ENCODE results near the gene LMCD1. TPM values are rescaled to one million over a fixed set of nuclear protein-coding genes. Genes with fewer than 3 reads are reported as not detected.

LMCD1 gene
- polyA plus RNA-seq, 2 of the 4 experiments (the other 2 are of a cell fraction): 64.3 to 85.4 TPM

GRCh38 chr3:8622873-8623691 is 121.5 kb downstream of the LMCD1 start:
- CTCF ChIA-PET: interaction anchor here (0.6 to 5.3 kb wide), 30 partner anchors 9 to 298 kb away, joined by 3 to 65 read pairs (median 4); partner anchors contain the start of gene LMCD1
- no peak for TF ChIP-seq EHF (CRISPR knock-in tag; IDR thresholded peaks at IDR 0.05)
- peak; percentile 94 to 96 for TF ChIP-seq RAD21 (conservative IDR thresholded peaks at IDR 0.05 in 1 of 2, IDR thresholded peaks at IDR 0.05 in 1 of 2)
- peak; percentile 95 for TF ChIP-seq SMC3 (IDR thresholded peaks at IDR 0.05)
- TF ChIP-seq GATA3 (IDR thresholded peaks at IDR 0.05; ENCODE audit: borderline replicate concordance): no peak
- peak; percentile 94 for TF ChIP-seq CTCF (IDR thresholded peaks at IDR 0.05)
- POLR2A ChIA-PET: interaction anchor here (1.5 kb wide), 1 partner anchor 179 kb away, joined by 5 read pairs; no protein-coding TSS in a partner anchor
- Histone ChIP-seq H3K4me2 (no peak overlapping the region), H3K4me1 (peaks cover 18% of the 10 kb centered on the region), H3K4me3 (no peak overlapping the region), H3K9me3 (no peaks in the 10 kb centered on the region; the same call in 2 of the 3 replicates), H3K27ac (peak overlapping the region; percentile 47 to 70; a peak in 5 of 6 replicates)
- DNase-seq (ENCODE audit: low read depth in 1 of 2, low spot score in 1 of 2): peak; percentile 66 to 85
- ATAC-seq: peak; percentile 84 to 97
- WGBS (ENCODE audit: missing lambda C conversion rate): 44% methylated on average over 22 of the region's 24 CpGs
- no peak for FAIRE-seq

DNA sequence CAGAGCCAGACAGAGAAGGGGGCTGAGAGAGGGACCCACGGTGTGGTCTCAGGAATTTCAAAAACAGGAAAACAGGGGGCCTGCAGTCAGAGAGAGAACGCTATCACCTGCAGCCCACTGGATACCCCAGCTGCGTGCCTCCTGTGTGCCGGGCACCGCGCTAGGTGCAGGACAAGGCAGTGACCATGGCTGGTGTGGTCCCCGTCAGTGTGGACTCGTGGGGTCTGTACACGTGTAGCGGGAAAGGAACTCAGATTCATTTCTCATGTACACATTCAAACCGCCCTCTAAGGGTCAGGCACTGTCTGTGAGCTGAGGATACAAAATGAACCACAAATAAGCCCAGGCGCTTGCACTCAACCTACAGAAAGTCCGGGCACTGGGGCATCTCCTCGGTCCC is 122.1 kb downstream of the LMCD1 start:
- POLR2A ChIA-PET: no interaction called here

More for the DNA sequence above, 122.1 kb downstream of the LMCD1 start:
- no peaks in the 10 kb centered on the region; the same call in 2 of the 3 replicates for H3K9me3 ChIP-seq
- no peak overlapping the region for H3K4me3 ChIP-seq
- 71% methylated on average over 14 of the region's 14 CpGs for WGBS (ENCODE audit: missing lambda C conversion rate)
- no peak overlapping the region for H3K4me2 ChIP-seq
- ATAC-seq: peak in 1 of 2 experiments; percentile 13; a peak in 3 of 6 replicates
- DNase-seq (ENCODE audit: low read depth in 1 of 2, low spot score in 1 of 2): no peak
- CTCF ChIA-PET: interaction anchor here (0.9 to 5.2 kb wide), 7 partner anchors 9 to 207 kb away, joined by 3 to 65 read pairs (median 5); partner anchors contain the start of gene LMCD1
- TF ChIP-seq PHF8 (IDR thresholded peaks at IDR 0.05; ENCODE audit: borderline replicate concordance, low read depth) (no peak), POLR2AphosphoS2 (conservative IDR thresholded peaks at IDR 0.05; ENCODE audit: low read length) (no peak), JUNB (IDR thresholded peaks at IDR 0.05) (no peak), ATOH8 (CRISPR knock-in tag; IDR thresholded peaks at IDR 0.05; ENCODE audit: low read depth) (no peak), CHD2 (IDR thresholded peaks at IDR 0.05; ENCODE audit: low read length, partially characterized antibody) (no peak), NPAS2 (CRISPR knock-in tag; IDR thresholded peaks at IDR 0.05; ENCODE audit: borderline replicate concordance) (no peak), ELK1 (IDR thresholded peaks at IDR 0.05; ENCODE audit: low read depth, low read length) (no peak), FOSL2 (IDR thresholded peaks at IDR 0.05) (no peak), FOSL2 (CRISPR knock-in tag; IDR thresholded peaks at IDR 0.05) (no peak), USF2 (IDR thresholded peaks at IDR 0.05) (no peak), ZFP36 (IDR thresholded peaks at IDR 0.05; ENCODE audit: borderline replicate concordance, partially characterized antibody) (no peak), GATA3 (IDR thresholded peaks at IDR 0.05; ENCODE audit: borderline replicate concordance) (no peak), ZSCAN20 (CRISPR knock-in tag; IDR thresholded peaks at IDR 0.05) (no peak), KDM1A (IDR thresholded peaks at IDR 0.05; ENCODE audit: low read depth) (no peak), CTCF (IDR thresholded peaks at IDR 0.05) (no peak)
- TF ChIP-seq, protein P1, sequence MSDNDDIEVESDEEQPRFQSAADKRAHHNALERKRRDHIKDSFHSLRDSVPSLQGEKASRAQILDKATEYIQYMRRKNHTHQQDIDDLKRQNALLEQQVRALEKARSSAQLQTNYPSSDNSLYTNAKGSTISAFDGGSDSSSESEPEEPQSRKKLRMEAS (IDR thresholded peaks at IDR 0.05): no peak
- H3K4me1 ChIP-seq: peaks cover 21% of the 10 kb centered on the region
- peak overlapping the region in 1 of 2 experiments; percentile 70; a peak in 4 of 6 replicates for H3K27ac ChIP-seq
- FAIRE-seq: no peak
